Liver (tissue), 9 donors: ENCODE results near the gene ECI1. TPM values are rescaled to one million over a fixed set of nuclear protein-coding genes. Genes with fewer than 3 reads are reported as not detected.

ENCODE experiments used
- DNase-seq: peaks from one replicate; pipeline ENCODE4 v3.0.0-alpha.2; 2017; ENCODE audit warnings: low spot score
- H3K27ac ChIP-seq, 2 donors: one replicate each; pipeline ENCODE4 v1.7.0; 2013; ENCODE audit warnings: inconsistent platforms in 2 of 2, low read length in 2 of 2, control low read depth in 1 of 2, low read depth in 1 of 2, mild to moderate bottlenecking in 1 of 2
- H3K27me3 ChIP-seq, 4 donors: one replicate each; pipeline versions ENCODE4 v1.6.1 to v1.7.0; 2013; ENCODE audit warnings: low read length in 3 of 4, inconsistent platforms in 1 of 4, mild to moderate bottlenecking in 1 of 4, moderate library complexity in 1 of 4; ENCODE audit not compliant: control insufficient read depth in 4 of 4, insufficient read depth in 4 of 4
- H3K36me3 ChIP-seq, 4 donors: one replicate each; pipeline versions ENCODE4 v1.6.1 to v1.7.0; 2013; ENCODE audit warnings: low read length in 3 of 4, mild to moderate bottlenecking in 3 of 4, low read depth in 1 of 4, moderate library complexity in 1 of 4; ENCODE audit not compliant: control insufficient read depth in 4 of 4, insufficient read depth in 3 of 4
- H3K4me1 ChIP-seq, 4 donors: one replicate each; pipeline versions ENCODE4 v1.6.1 to v1.7.0; 2013; ENCODE audit warnings: low read length in 3 of 4, mild to moderate bottlenecking in 3 of 4, moderate library complexity in 1 of 4; ENCODE audit not compliant: control insufficient read depth in 4 of 4, insufficient read depth in 4 of 4
- H3K4me3 ChIP-seq, 3 donors: one replicate each; pipeline versions ENCODE4 v1.6.1 to v1.7.0; 2013; ENCODE audit warnings: low read length in 3 of 3, control low read depth in 1 of 3, low read depth in 1 of 3, mild to moderate bottlenecking in 1 of 3
- H3K9ac ChIP-seq, 2 donors: one replicate each; pipeline ENCODE4 v1.7.0; 2013; ENCODE audit warnings: low read length in 2 of 2, mild to moderate bottlenecking in 2 of 2, moderate library complexity in 2 of 2, control low read depth in 1 of 2, low read depth in 1 of 2
- H3K9me3 ChIP-seq, 4 donors: one replicate each; pipeline versions ENCODE4 v1.6.1 to v1.7.0; 2013; ENCODE audit warnings: low read length in 3 of 4; ENCODE audit not compliant: control insufficient read depth in 4 of 4
- CTCF ChIP-seq: fragments of 150-350 bp; IDR thresholded peaks from 2 replicates; pipeline ENCODE4 v1.5.1; 2017; ENCODE audit warnings: improper control_type of control experiment, low read depth, low read length; ENCODE audit not compliant: missing input control
- EGR1 ChIP-seq, 2 donors: IDR thresholded peaks; 2 replicates each; pipeline ENCODE4 v1.6.1; 2016 to 2018; ENCODE audit warnings: antibody characterized with exemption in 2 of 2, low read depth in 2 of 2
- FOXA2 ChIP-seq: IDR thresholded peaks from 2 replicates; pipeline ENCODE4 v1.6.1; 2016; ENCODE audit warnings: antibody characterized with exemption
- GABPA ChIP-seq, 2 donors: IDR thresholded peaks in 1 of 2; conservative IDR thresholded peaks in 1 of 2; 2 replicates each; pipeline ENCODE4 v1.6.1; 2016; ENCODE audit warnings: antibody characterized with exemption in 2 of 2, mild to moderate bottlenecking in 1 of 2, moderate library complexity in 1 of 2
- HNF4G ChIP-seq: IDR thresholded peaks from 2 replicates; pipeline ENCODE4 v1.6.1; 2016; ENCODE audit warnings: antibody characterized with exemption
- JUND ChIP-seq, 2 donors: IDR thresholded peaks; 2 replicates each; pipeline ENCODE4 v1.6.1; 2016; ENCODE audit warnings: antibody characterized with exemption in 2 of 2
- NR2F2 ChIP-seq: IDR thresholded peaks from 2 replicates; pipeline ENCODE4 v1.6.1; 2016; ENCODE audit warnings: antibody characterized with exemption
- RAD21 ChIP-seq, 2 donors: IDR thresholded peaks; 2 replicates each; pipeline ENCODE4 v1.6.1; 2016; ENCODE audit warnings: antibody characterized with exemption in 2 of 2, mild to moderate bottlenecking in 2 of 2
- RXRA ChIP-seq, 2 donors: IDR thresholded peaks; 2 replicates each; pipeline ENCODE4 v1.6.1; 2017 to 2018; ENCODE audit warnings: antibody characterized with exemption in 2 of 2, mild to moderate bottlenecking in 1 of 2
- SP1 ChIP-seq: IDR thresholded peaks from 2 replicates; pipeline ENCODE4 v1.6.1; 2018; ENCODE audit warnings: antibody characterized with exemption, mild to moderate bottlenecking
- TAF1 ChIP-seq: conservative IDR thresholded peaks from 2 replicates; pipeline ENCODE4 v1.6.1; 2016; ENCODE audit warnings: antibody characterized with exemption, mild to moderate bottlenecking
- YY1 ChIP-seq: IDR thresholded peaks from 2 replicates; pipeline ENCODE4 v1.6.1; 2016; ENCODE audit warnings: antibody characterized with exemption, mild to moderate bottlenecking
- WGBS: extraction: QIAGEN DNeasy Blood & Tissue Kit; methylation state at CpG from one replicate; pipeline ENCODE4 v1.1.7; 2013; 5-methylcytosine and 5-hydroxymethylcytosine counted together
- polyA plus RNA-seq, 2 donors: library from polyadenylated mRNA; stranded (reverse) in 1 of 2; unstranded in 1 of 2; fragments of 200-250 nt in 1 of 2; fragments of >200 nt in 1 of 2; fragmentation: Nextera tagmentation in 1 of 2; extraction: Ambion mirVana in 1 of 2; gene quantifications; one replicate each; pipeline versions ENCODE4 v1.2.1 to v1.2.3, GENCODE V29; 2013 to 2015
- total RNA-seq, 2 donors: library from RNA; depleted of rRNA; stranded (reverse); fragments of >200 nt; gene quantifications; one replicate each; pipeline ENCODE4 v1.2.3, GENCODE V29; 2014
- TF ChIP-seq, protein P1 (sequence below): IDR thresholded peaks from 2 replicates; pipeline ENCODE4 v1.6.1; 2016; ENCODE audit warnings: antibody characterized with exemption, mild to moderate bottlenecking
- TF ChIP-seq, protein P2 (sequence below): IDR thresholded peaks from 2 replicates; pipeline ENCODE4 v1.6.1; 2016; ENCODE audit warnings: antibody characterized with exemption
- TF ChIP-seq, protein P3 (sequence below): IDR thresholded peaks from 2 replicates; pipeline ENCODE4 v1.6.1; 2016; ENCODE audit warnings: antibody characterized with exemption
- donor health status: healthy.
- donor health status: healthy.
- donor health status: healthy.
- donor health status: healthy.
- donor health status: healthy.

The ECI1 gene
- total and polyA plus RNA-seq, 4 donors: 36.8 to 107 (median 79.5) TPM

- no peaks in the 10 kb centered on the region for H3K27me3 ChIP-seq
- no peaks in the 10 kb centered on the region for H3K9me3 ChIP-seq
- DNase-seq: no peak
- H3K27ac ChIP-seq: no peak overlapping the region
- 91% methylated on average over 18 of the region's 18 CpGs for WGBS
- H3K4me1 ChIP-seq: peaks cover 4 to 20% (median 13%) of the 10 kb centered on the region in 4 donors
- TF ChIP-seq RXRA (IDR thresholded peaks at IDR 0.05) (no peak), SP1 (no peak), HNF4G (no peak), RAD21 (IDR thresholded peaks at IDR 0.05) (no peak), FOXA2 (no peak), JUND (IDR thresholded peaks at IDR 0.05) (no peak), GABPA (IDR thresholded peaks at IDR 0.05 in 1 of 2, conservative IDR thresholded peaks at IDR 0.05 in 1 of 2) (no peak), CTCF (no peak)
- TF ChIP-seq, protein P1, sequence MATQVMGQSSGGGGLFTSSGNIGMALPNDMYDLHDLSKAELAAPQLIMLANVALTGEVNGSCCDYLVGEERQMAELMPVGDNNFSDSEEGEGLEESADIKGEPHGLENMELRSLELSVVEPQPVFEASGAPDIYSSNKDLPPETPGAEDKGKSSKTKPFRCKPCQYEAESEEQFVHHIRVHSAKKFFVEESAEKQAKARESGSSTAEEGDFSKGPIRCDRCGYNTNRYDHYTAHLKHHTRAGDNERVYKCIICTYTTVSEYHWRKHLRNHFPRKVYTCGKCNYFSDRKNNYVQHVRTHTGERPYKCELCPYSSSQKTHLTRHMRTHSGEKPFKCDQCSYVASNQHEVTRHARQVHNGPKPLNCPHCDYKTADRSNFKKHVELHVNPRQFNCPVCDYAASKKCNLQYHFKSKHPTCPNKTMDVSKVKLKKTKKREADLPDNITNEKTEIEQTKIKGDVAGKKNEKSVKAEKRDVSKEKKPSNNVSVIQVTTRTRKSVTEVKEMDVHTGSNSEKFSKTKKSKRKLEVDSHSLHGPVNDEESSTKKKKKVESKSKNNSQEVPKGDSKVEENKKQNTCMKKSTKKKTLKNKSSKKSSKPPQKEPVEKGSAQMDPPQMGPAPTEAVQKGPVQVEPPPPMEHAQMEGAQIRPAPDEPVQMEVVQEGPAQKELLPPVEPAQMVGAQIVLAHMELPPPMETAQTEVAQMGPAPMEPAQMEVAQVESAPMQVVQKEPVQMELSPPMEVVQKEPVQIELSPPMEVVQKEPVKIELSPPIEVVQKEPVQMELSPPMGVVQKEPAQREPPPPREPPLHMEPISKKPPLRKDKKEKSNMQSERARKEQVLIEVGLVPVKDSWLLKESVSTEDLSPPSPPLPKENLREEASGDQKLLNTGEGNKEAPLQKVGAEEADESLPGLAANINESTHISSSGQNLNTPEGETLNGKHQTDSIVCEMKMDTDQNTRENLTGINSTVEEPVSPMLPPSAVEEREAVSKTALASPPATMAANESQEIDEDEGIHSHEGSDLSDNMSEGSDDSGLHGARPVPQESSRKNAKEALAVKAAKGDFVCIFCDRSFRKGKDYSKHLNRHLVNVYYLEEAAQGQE: no peak
- TF ChIP-seq, protein P2, sequence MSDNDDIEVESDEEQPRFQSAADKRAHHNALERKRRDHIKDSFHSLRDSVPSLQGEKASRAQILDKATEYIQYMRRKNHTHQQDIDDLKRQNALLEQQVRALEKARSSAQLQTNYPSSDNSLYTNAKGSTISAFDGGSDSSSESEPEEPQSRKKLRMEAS: no peak
- TF ChIP-seq, protein P3, sequence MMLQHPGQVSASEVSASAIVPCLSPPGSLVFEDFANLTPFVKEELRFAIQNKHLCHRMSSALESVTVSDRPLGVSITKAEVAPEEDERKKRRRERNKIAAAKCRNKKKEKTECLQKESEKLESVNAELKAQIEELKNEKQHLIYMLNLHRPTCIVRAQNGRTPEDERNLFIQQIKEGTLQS: no peak
- H3K36me3 ChIP-seq: peaks cover 13 to 46% (median 32%) of the 10 kb centered on the region in 4 donors
- H3K4me3 ChIP-seq: no peak overlapping the region
- no peak overlapping the region for H3K9ac ChIP-seq
Observed at GRCh38 chr16:2246301-2246885, 5.0 kb downstream of the ECI1 start.

DNA sequence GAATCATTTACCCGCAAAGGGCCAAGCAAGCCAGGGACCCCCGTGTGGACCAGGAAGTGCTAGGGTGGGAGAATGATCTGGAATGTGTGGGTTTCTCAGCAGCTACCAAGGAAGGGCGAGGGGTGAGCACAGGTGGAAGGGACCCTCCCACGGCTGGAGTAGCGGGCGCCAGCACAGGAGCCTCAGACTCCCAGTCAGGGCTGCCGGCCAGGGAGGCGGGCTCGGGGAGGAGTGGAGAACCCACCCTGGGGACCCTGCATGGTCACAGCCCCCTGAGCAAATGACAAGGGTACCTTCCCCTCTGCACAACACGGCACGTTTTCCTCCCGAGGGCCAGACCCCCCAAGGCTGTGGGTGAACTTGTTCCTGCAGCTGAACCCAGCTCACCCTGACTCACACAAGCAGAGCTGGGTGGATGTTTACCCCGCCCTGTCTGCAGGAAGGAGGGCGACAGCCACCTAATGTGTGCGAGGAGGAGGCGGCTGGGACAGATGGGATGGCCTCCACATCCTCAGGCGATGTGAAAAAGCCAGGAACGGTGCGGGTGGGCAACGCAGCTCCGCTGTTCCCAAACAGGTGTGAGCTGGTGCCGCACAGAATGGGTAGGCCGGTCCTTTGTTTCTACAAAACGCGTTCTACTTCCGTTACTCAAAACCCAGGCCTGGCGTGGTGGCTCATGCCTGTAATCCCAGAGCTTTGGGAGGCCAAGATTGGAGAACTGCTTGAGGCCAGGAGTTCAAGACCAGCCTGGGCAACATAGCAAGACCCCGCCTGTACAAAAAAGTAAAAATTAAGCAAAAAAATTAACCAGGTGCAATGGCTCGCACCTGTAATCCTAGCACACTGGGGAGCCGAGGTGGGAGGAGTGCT lies 6.2 kb downstream of the ECI1 start:
- DNase-seq: no peak
- H3K9ac ChIP-seq: no peak overlapping the region
- no peaks in the 10 kb centered on the region for H3K27me3 ChIP-seq
- no peaks in the 10 kb centered on the region for H3K9me3 ChIP-seq
- peaks cover 13 to 46% (median 32%) of the 10 kb centered on the region in 4 donors for H3K36me3 ChIP-seq
- H3K27ac ChIP-seq: no peak overlapping the region
- 97% methylated on average over 30 of the region's 30 CpGs for WGBS
- peaks cover under 1 to 13% (median 8%) of the 10 kb centered on the region in 4 donors for H3K4me1 ChIP-seq
- no peak overlapping the region for H3K4me3 ChIP-seq
- TF ChIP-seq RAD21 (IDR thresholded peaks at IDR 0.05): no peak
- no peak for TF ChIP-seq EGR1 (IDR thresholded peaks at IDR 0.05; ENCODE audit: low read depth in 2 of 2)
- no peak for TF ChIP-seq CTCF
- no peak for TF ChIP-seq HNF4G
- TF ChIP-seq JUND (IDR thresholded peaks at IDR 0.05): no peak
- TF ChIP-seq YY1: no peak
- no peak for TF ChIP-seq FOXA2
- TF ChIP-seq, protein P1: no peak
- TF ChIP-seq, protein P3: no peak
- no peak for TF ChIP-seq SP1
- TF ChIP-seq GABPA (IDR thresholded peaks at IDR 0.05 in 1 of 2, conservative IDR thresholded peaks at IDR 0.05 in 1 of 2): no peak
- no peak for TF ChIP-seq NR2F2
- no peak for TF ChIP-seq RXRA (IDR thresholded peaks at IDR 0.05)
- TF ChIP-seq TAF1: no peak
